Suprapubic skin (tissue), 4 donors: ENCODE measurements around the gene MRPS23.

ENCODE experiments used
- EP300 ChIP-seq: sonication (generic); formaldehyde crosslinking; IDR thresholded peaks from one replicate; pipeline ENCODE4 v1.6.1; 2017; ENCODE audit warnings: antibody characterized with exemption
- POLR2A ChIP-seq, 2 donors: fragments of 450-650 bp; IDR thresholded peaks; one replicate each; pipeline ENCODE4 v1.6.1; 2017; ENCODE audit warnings: antibody characterized with exemption in 2 of 2, mild to moderate bottlenecking in 2 of 2, moderate library complexity in 2 of 2
- POLR2AphosphoS5 ChIP-seq, 3 donors: sonication (generic); formaldehyde crosslinking; IDR thresholded peaks; one replicate each; pipeline ENCODE4 v1.6.1; 2017; ENCODE audit warnings: antibody characterized with exemption in 3 of 3
- TF ChIP-seq, protein P1 (sequence below), 2 donors: fragments of 200-600 bp in 1 of 2; fragments of 450-650 bp in 1 of 2; sonication (generic) in 1 of 2; IDR thresholded peaks; one replicate each; pipeline ENCODE4 v1.5.1; 2016 to 2019; ENCODE audit warnings: antibody characterized with exemption in 2 of 2, mild to moderate bottlenecking in 1 of 2, moderate library complexity in 1 of 2

DNA sequence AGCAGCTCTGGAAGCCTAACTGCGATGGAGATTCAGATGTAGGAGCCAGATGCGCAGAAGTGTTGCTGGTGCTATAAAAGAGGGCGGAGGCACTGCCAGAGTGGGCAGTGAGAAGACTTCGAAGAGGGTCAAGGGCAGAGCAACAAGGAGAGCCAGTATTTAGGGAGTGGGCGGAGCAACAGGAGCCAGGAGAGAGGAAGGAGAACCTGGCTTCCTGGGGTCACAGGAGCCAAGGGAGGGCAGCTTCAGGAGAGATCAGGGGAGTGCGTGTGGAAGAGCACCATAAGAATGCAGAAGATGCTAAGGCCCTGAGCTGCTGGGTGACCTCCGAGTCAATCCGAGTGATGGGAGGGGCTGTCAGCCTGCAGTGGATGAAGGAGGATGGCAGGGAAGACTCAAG lies 14.4 kb upstream of the MRPS23 start:
- no peak for TF ChIP-seq POLR2AphosphoS5 (IDR thresholded peaks at IDR 0.05)
- no peak for TF ChIP-seq POLR2A (IDR thresholded peaks at IDR 0.05)
- TF ChIP-seq, protein P1, sequence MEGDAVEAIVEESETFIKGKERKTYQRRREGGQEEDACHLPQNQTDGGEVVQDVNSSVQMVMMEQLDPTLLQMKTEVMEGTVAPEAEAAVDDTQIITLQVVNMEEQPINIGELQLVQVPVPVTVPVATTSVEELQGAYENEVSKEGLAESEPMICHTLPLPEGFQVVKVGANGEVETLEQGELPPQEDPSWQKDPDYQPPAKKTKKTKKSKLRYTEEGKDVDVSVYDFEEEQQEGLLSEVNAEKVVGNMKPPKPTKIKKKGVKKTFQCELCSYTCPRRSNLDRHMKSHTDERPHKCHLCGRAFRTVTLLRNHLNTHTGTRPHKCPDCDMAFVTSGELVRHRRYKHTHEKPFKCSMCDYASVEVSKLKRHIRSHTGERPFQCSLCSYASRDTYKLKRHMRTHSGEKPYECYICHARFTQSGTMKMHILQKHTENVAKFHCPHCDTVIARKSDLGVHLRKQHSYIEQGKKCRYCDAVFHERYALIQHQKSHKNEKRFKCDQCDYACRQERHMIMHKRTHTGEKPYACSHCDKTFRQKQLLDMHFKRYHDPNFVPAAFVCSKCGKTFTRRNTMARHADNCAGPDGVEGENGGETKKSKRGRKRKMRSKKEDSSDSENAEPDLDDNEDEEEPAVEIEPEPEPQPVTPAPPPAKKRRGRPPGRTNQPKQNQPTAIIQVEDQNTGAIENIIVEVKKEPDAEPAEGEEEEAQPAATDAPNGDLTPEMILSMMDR (IDR thresholded peaks at IDR 0.05), result no peak
- no peak for TF ChIP-seq EP300
